Activated naive CD4-positive, alpha-beta T cell treated with anti-CD3 and anti-CD28 coated beads, Interleukin-2, amount 50 U/mL, for 24 hours (primary cell): ENCODE measurements around the gene MSH3.

Source experiments
- H3K27ac Mint-ChIP-seq: one replicate; pipeline ENCODE4 v1.8.0; 2021; ENCODE audit warnings: mild to moderate bottlenecking, mixed read lengths
- H3K27me3 Mint-ChIP-seq: one replicate; pipeline ENCODE4 v1.8.0; 2021; ENCODE audit warnings: mixed read lengths
- H3K36me3 Mint-ChIP-seq: one replicate; pipeline ENCODE4 v1.8.0; 2021; ENCODE audit warnings: mixed read lengths
- H3K4me1 Mint-ChIP-seq: one replicate; pipeline ENCODE4 v1.8.0; 2021; ENCODE audit warnings: mixed read lengths
- H3K4me3 Mint-ChIP-seq: one replicate; pipeline ENCODE4 v1.8.0; 2021; ENCODE audit warnings: mild to moderate bottlenecking, mixed read lengths
- H3K9me3 Mint-ChIP-seq: one replicate; pipeline ENCODE4 v1.8.0; 2021; ENCODE audit warnings: mixed read lengths

The MSH3 gene

DNA sequence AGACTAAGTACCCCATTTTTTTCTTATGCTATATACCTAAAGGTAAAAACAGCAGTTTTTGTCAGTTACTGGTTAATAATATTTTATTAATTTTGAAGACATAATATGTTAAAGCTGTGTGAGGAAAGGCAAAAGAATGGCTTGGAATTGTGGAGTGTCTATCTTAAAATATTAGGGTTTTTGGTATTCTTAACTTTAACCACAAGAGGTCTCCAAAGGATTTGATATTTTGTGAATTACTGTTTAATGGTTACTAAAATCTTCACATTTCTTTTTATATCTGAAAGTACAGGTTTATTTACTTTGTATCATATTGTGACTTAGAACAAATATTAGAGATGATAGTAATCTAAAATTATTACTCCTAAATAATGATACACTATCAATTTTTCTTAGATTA is 32.3 kb downstream of the MSH3 start:
- H3K4me3 Mint-ChIP-seq = no peak overlapping the region
- peaks cover 42% of the 10 kb centered on the region for H3K4me1 Mint-ChIP-seq
- no peak overlapping the region for H3K27ac Mint-ChIP-seq
- H3K36me3 Mint-ChIP-seq = peaks cover 18% of the 10 kb centered on the region
- no peaks in the 10 kb centered on the region for H3K9me3 Mint-ChIP-seq
- no peaks in the 10 kb centered on the region for H3K27me3 Mint-ChIP-seq

DNA sequence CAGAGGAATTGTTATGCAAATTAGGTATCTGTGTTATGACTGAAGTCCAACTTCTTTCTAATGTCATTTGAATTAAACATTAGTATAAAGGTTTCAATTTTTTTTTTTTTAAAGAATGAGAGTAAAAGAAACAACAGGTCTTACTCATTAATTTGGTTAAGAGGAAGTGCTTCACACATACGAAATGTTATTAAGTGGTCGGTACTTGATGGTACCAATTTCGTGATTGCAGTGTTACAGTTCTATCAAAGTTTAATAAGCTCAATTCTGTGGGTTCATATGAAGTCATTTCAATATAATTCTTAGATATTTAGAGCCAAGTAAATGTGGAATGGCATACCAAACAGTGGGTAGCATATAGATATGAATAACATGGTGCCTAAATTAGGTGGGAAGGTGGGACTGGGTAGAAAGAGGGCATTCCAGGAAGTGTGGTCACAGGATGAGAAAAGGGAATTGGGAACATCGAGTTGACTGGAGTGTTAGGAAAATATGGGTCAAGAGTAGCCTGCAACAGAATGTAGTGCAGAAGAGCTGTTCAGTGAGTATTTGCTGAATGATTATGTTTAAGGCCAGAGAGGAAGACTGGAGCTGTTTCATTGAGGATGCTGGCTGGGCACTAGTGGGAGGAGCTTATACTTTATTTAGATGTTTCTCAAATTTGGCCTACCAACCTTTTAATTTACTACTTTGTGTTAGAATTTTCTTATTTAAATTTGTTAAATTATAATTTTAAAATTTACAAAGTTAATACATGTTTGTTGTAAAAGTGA is 34.4 kb downstream of the MSH3 start:
- H3K27ac Mint-ChIP-seq = no peak overlapping the region
- peaks cover 9% of the 10 kb centered on the region for H3K36me3 Mint-ChIP-seq
- no peak overlapping the region for H3K4me3 Mint-ChIP-seq

DNA sequence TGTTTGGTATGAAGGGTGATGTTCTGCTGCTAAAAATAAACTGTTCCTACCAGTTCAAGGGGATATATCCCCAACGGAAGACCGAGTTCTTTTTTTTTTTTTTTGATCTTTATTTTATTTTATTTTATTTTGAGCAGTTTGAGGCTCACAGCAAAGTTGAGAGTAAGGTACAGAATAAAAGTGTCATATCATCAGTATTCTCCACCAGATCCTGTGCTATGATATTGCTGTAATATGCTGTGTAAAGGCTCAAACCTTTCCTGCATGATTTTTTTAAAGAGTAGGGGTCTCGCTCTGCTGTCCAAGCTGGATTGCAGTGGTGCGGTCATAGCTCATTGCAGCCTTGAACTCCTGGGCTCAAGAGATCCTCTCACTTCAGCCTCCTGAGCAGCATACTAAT is 35.2 kb downstream of the MSH3 start:
- Mint-ChIP-seq H3K36me3 (peaks cover 5% of the 10 kb centered on the region), H3K4me1 (peaks cover 32% of the 10 kb centered on the region), H3K9me3 (no peaks in the 10 kb centered on the region), H3K4me3 (no peak overlapping the region), H3K27me3 (no peaks in the 10 kb centered on the region), H3K27ac (no peak overlapping the region)

More for the DNA sequence above, 34.4 kb downstream of the MSH3 start:
- Mint-ChIP-seq H3K27me3 (no peaks in the 10 kb centered on the region), H3K4me1 (peaks cover 35% of the 10 kb centered on the region), H3K9me3 (no peaks in the 10 kb centered on the region)

DNA sequence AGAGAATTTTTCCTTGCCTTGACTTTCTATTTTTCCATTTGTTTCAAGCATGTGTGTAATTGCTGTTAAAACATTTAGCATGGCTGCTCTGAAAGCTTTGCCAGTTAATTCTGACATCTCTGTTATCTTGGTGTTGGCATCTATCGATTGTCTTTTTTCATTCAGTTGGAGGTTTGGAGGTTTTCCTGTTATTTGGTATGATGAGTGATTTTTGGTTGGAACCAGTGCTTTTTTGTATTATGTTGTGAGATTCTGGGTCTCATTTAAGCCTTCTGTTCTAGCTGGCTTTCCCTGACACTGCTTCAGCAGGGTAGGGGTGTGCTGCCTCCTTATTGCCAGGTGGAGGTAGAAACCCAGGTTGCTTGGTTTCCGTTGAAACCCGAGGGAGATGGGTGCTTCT is 41.2 kb downstream of the MSH3 start:
- H3K27ac Mint-ChIP-seq = no peak overlapping the region
- no peaks in the 10 kb centered on the region for H3K9me3 Mint-ChIP-seq
- peaks cover 4% of the 10 kb centered on the region for H3K4me1 Mint-ChIP-seq
- H3K36me3 Mint-ChIP-seq = peaks cover 10% of the 10 kb centered on the region
- H3K27me3 Mint-ChIP-seq = no peaks in the 10 kb centered on the region
- H3K4me3 Mint-ChIP-seq = no peak overlapping the region

DNA sequence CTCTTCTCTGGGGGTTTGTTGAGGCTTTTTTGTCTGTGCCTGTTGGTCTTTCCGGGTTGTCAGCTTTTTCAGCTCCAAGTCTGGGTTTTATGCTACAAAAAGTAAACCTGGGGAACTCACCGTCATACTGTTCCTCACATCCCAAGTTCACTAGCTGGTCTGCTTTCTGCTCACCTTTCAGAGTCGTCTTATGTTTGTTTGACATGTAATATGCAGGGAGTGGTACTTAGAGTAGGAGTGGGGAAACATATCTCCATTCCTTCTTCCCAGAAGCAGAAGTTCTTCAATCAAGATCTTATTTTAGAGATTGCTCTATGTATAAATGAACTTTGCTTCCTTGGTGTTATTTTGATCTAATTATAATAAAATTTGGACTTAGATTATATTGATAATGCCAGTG is 42.0 kb downstream of the MSH3 start:
- Mint-ChIP-seq H3K4me1 (peaks cover 4% of the 10 kb centered on the region), H3K9me3 (no peaks in the 10 kb centered on the region), H3K36me3 (peaks cover 10% of the 10 kb centered on the region), H3K4me3 (no peak overlapping the region), H3K27ac (no peak overlapping the region), H3K27me3 (no peaks in the 10 kb centered on the region)

DNA sequence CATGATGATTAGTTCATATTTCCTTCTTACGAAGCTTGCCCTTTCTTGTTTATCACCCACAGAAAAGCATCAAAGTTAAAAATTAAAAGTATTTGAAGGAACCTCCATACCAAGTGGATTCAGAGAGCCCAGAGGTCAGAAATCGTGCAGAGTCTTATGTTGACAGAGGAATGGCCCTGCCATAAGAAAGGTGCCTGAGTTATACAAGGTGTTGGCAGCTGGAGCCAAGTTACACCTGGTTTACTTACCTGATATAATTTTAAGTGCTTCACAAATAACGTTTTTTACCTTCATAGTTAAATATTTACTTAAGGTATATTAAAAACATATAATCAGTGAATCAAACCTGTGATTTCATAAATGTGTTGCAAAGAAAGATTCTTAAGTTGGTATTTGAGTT is 42.6 kb downstream of the MSH3 start:
- Mint-ChIP-seq H3K9me3 (no peaks in the 10 kb centered on the region), H3K36me3 (peaks cover 15% of the 10 kb centered on the region), H3K27me3 (no peaks in the 10 kb centered on the region), H3K27ac (no peak overlapping the region), H3K4me1 (peaks cover 4% of the 10 kb centered on the region), H3K4me3 (no peak overlapping the region)

DNA sequence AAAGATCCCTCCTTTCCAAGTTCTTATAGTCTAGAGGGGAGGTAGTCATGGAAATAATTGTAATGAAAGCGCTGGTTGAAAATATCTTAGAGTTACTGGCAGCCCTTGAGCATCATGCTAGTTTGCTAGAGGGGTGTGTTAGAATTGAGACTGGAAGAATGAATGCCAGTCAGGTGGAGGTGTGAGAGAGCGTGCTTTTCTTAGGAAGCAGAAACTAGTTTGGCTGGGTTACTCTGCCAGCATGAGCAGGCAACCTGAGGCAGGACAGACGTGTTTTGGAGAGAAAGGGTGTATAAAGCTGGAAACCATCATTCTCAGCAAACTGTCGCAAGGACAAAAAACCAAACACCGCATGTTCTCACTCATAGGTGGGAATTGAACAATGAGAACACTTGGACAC is 43.9 kb downstream of the MSH3 start:
- Mint-ChIP-seq H3K27ac (no peak overlapping the region), H3K9me3 (no peaks in the 10 kb centered on the region), H3K4me3 (no peak overlapping the region), H3K36me3 (peaks cover 16% of the 10 kb centered on the region), H3K27me3 (no peaks in the 10 kb centered on the region), H3K4me1 (peaks cover 4% of the 10 kb centered on the region)

DNA sequence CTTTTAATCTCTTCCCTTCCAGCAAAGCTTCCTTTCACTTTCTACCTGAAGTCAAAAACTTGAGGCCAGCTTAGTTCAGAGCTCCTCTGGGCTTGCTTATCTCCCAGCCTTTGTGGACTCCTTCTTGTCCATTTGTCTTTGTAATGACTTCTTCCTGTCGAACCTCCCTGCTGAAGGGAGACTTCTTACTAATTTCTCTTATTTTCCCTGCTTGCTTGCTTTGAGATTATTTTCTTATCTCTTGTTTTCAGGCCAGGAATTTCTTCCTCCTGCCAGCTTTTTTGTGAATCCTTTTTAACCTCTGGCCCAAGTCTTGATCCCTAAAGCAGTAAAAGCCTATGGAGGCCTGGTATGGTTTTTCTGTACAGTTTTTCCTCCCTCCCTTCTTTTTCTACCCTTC is 47.1 kb downstream of the MSH3 start:
- no peaks in the 10 kb centered on the region for H3K27me3 Mint-ChIP-seq
- no peak overlapping the region for H3K27ac Mint-ChIP-seq
- H3K9me3 Mint-ChIP-seq = no peaks in the 10 kb centered on the region
- H3K4me3 Mint-ChIP-seq = no peak overlapping the region
- peaks cover 18% of the 10 kb centered on the region for H3K4me1 Mint-ChIP-seq
- H3K36me3 Mint-ChIP-seq = peaks cover 17% of the 10 kb centered on the region

DNA sequence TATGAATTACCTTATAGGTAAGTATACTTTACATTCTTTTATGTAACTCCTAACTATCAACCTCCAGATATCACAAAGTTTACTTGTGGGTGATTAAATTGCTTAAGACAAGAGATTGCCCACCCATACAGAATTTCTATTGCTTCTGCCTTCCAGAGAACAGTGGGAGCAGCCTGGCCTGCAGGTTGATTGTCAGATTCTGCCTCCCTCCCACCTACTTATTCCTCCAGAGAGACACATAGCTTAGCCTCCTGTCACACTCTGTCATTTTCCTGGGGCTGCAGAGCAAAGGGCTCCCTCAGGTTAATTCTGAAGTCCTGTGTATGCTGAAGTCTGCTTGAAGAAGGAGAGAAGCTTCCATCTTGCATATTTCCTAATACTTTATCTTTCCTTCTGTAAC is 48.8 kb downstream of the MSH3 start:
- no peaks in the 10 kb centered on the region for H3K27me3 Mint-ChIP-seq
- H3K36me3 Mint-ChIP-seq = peaks cover 18% of the 10 kb centered on the region
- peaks cover 18% of the 10 kb centered on the region for H3K4me1 Mint-ChIP-seq
- H3K27ac Mint-ChIP-seq = no peak overlapping the region
- H3K4me3 Mint-ChIP-seq = no peak overlapping the region
- H3K9me3 Mint-ChIP-seq = no peaks in the 10 kb centered on the region

DNA sequence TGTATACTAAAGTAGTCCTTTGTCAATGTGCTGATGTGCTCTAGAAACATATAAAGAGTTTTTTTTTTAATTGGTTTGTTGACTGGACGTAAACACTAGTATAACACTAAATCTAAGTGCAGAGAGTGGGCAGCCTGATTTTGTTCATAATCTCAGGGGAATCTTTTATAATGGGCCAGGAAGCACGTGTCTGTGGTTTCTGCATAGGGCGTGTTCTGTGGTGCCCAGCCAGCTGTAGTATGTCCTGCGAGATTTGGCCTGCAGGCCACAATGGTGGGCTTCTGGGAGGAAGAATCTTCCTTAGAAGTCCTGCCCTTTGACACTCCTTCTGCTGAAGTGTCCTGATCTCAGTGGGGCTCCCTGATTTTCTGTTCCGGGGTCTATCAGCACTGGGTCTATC is 49.3 kb downstream of the MSH3 start:
- Mint-ChIP-seq H3K27ac (no peak overlapping the region), H3K27me3 (no peaks in the 10 kb centered on the region), H3K36me3 (peaks cover 18% of the 10 kb centered on the region), H3K4me1 (peaks cover 18% of the 10 kb centered on the region), H3K9me3 (no peaks in the 10 kb centered on the region), H3K4me3 (no peak overlapping the region)

DNA sequence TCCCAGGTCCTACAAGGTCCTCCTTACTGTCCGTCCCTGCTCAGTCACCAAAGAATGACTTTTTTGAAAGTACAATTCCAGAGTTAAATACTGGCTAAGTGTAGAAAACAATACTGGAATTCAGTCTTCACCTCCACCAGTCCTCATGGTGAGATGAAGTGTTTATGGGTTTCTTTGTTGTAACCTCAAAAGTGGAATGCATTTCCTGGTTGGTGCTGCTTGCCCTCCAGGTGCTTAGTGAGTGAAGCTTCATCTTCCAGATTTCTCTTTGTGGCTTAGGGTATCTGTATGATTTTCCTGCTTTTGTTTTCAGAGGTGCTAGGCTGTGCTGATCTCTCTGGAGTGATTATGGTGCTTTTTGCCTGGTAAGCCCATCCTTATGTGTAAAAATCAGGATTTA is 49.8 kb downstream of the MSH3 start:
- Mint-ChIP-seq H3K36me3 (peaks cover 18% of the 10 kb centered on the region), H3K27ac (no peak overlapping the region), H3K9me3 (no peaks in the 10 kb centered on the region)

DNA sequence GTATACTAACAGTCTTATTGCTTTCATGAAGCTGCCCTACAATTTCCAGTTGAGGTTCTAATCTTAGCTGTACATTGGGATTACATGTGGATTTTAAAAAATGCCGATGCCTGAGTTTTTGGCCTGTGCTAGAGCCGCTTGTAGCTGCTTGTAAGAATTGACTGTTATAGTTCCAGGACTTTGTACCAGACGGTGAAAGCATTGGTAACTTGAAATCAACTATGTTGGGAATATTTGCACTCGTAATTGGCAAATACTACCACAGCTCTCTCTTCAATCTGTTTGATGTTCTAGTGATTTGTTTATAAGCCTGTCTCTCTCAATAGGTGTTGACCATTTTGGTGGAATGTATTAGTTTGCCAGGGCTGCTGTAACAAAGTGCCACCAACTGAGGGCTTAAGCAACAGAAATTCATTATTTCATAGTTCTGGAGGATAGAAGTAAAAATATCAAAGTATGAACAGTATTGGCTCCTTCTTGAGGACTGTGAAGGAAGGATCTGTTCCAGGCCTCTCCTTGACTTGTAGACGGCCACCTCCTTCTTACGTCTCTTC is 50.8 kb downstream of the MSH3 start:
- Mint-ChIP-seq H3K4me1 (peaks cover 18% of the 10 kb centered on the region), H3K36me3 (peaks cover 21% of the 10 kb centered on the region), H3K4me3 (no peak overlapping the region), H3K27ac (no peak overlapping the region), H3K9me3 (no peaks in the 10 kb centered on the region), H3K27me3 (no peaks in the 10 kb centered on the region)

More for the DNA sequence above, 49.8 kb downstream of the MSH3 start:
- H3K4me3 Mint-ChIP-seq = no peak overlapping the region
- peaks cover 18% of the 10 kb centered on the region for H3K4me1 Mint-ChIP-seq
- no peaks in the 10 kb centered on the region for H3K27me3 Mint-ChIP-seq

DNA sequence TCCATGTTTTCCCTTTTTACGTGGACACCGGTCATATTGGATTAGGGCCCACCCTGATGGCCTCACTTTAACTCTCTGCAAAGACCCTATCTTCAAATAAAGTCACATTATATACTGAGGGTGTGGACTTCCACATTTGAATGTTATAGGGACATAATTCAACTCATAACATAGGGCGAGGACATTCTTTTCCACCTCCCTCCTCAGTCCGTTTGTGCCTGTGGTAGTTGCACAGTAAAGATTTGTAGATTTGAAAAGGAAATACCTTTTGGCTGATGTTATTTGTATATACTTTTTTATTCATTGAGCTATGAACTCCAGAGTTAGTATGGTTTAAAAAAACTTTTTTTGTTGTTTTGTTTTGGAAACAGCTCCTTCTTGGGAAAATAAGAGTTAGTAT is 51.3 kb downstream of the MSH3 start:
- peaks cover 18% of the 10 kb centered on the region for H3K4me1 Mint-ChIP-seq
- peaks cover 21% of the 10 kb centered on the region for H3K36me3 Mint-ChIP-seq
- no peak overlapping the region for H3K27ac Mint-ChIP-seq
- H3K27me3 Mint-ChIP-seq = no peaks in the 10 kb centered on the region
- no peak overlapping the region for H3K4me3 Mint-ChIP-seq
- H3K9me3 Mint-ChIP-seq = no peaks in the 10 kb centered on the region

DNA sequence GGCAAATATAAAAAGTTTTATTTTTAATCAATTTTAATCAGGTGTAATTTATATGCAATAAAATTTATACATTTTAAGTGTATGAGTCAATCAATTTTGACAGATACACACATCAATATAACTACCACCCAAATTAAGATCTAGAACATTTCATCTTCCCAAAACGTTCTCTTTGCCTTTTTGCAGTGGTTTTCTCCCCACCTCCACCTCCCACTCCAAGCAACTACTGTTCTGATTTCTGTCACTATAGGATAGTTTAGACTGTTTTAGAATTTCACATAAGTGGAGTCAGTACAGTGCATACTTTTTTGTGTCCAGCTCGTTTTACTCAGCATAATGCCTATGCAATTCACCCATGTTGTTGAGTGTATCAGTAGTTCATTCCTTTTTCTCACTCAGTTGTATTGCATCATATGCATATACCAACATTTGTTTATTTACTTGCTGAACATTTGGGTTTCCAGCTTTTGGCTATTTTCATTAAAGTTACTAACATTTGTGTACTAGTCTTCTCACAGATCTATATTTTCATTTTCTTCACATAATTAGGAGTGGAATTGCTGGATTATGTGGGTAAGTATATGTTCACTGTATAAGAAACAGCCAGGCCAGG is 52.5 kb downstream of the MSH3 start:
- Mint-ChIP-seq H3K27me3 (no peaks in the 10 kb centered on the region), H3K36me3 (peaks cover 20% of the 10 kb centered on the region), H3K9me3 (no peaks in the 10 kb centered on the region), H3K4me3 (no peak overlapping the region), H3K4me1 (peaks cover 18% of the 10 kb centered on the region), H3K27ac (no peak overlapping the region)

DNA sequence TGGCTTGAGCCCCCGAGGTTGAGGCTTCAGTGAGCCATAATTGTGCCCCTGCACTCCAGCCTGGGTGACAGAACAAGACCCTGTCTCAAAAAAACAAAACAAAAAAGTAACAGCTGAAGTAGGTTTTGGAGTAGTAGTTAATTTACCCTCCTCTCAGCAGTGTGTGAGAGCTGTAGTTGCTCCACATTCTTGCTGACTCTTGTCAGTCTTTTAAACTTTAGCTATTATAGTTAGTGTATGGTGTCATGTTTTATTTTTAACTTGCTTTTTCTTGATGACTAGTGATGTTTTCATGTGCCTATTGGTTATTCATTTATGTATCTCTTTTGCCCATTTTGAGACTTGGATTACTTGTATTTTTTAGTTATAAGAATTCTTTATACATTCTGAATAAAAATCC is 53.2 kb downstream of the MSH3 start:
- Mint-ChIP-seq H3K36me3 (peaks cover 20% of the 10 kb centered on the region), H3K4me1 (peaks cover 18% of the 10 kb centered on the region), H3K27me3 (no peaks in the 10 kb centered on the region), H3K9me3 (no peaks in the 10 kb centered on the region), H3K27ac (no peak overlapping the region), H3K4me3 (no peak overlapping the region)

DNA sequence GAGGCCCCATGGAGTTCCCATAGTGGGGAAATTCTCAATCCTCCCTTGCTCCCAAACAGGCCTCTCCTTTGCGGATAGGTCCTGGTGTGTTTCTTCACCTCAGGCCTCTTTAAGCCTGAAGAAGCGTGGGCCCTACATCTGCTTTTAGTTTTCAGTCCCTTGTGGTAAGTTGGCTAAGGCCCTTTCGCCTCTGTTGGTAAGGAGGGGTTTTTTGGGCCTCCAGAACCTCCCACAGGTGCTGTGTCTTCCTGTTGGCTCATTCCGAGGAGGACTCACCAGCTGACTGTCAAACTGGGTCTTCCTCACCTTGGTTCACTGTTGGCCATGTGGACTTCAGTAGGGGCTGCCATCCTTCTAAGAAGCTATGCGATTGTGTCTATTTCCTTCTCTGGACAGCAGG is 56.8 kb downstream of the MSH3 start:
- Mint-ChIP-seq H3K4me1 (no peaks in the 10 kb centered on the region), H3K4me3 (no peak overlapping the region), H3K36me3 (peaks cover 14% of the 10 kb centered on the region), H3K9me3 (no peaks in the 10 kb centered on the region), H3K27ac (no peak overlapping the region), H3K27me3 (no peaks in the 10 kb centered on the region)
